CD4-positive, CD25-positive, alpha-beta regulatory T cell (primary cell): ENCODE data around the gene HRH2. TPM values are rescaled to one million over a fixed set of nuclear protein-coding genes. Genes with fewer than 3 reads are reported as not detected.

Experiments
- ATAC-seq, 2 donors: fragments of 150-1000 bp; cut with Tn5 transposase; one replicate each; pipeline ENCODE4 v1.10.0; 2021; ENCODE audit warnings: low read depth in 2 of 2, moderate number of reproducible peaks in 2 of 2, moderate library complexity in 1 of 2
- DNase-seq, 3 donors: peaks; one replicate each; pipeline versions ENCODE4 v3.0.0 to v3.0.0-alpha.2; 2012 to 2022; ENCODE audit warnings: mixed read lengths in 1 of 3
- H3K27ac ChIP-seq: one replicate; pipeline ENCODE4 v1.7.0; 2013; ENCODE audit warnings: mild to moderate bottlenecking, low read length; ENCODE audit not compliant: insufficient read depth, poor library complexity, severe bottlenecking
- H3K27me3 ChIP-seq: one replicate; pipeline ENCODE4 v1.7.0; 2013; ENCODE audit warnings: low read length; ENCODE audit not compliant: control insufficient read depth, insufficient read depth
- H3K36me3 ChIP-seq: one replicate; pipeline ENCODE4 v1.7.0; 2013; ENCODE audit warnings: mild to moderate bottlenecking, low read length, moderate library complexity; ENCODE audit not compliant: control insufficient read depth, insufficient read depth
- H3K4me1 ChIP-seq: 2 replicates; pipeline ENCODE4 v1.7.0; 2013; ENCODE audit warnings: mild to moderate bottlenecking, low read length; ENCODE audit not compliant: insufficient read depth, control insufficient read depth, poor library complexity, severe bottlenecking
- H3K4me3 ChIP-seq: one replicate; pipeline ENCODE4 v1.7.0; 2013; ENCODE audit warnings: low read depth, mild to moderate bottlenecking, low read length, moderate library complexity
- H3K9me3 ChIP-seq, 2 experiments: 1 replicate in 1 of 2; 2 replicates in 1 of 2; pipeline ENCODE4 v1.7.0; 2013; ENCODE audit warnings: low read length in 2 of 2, mild to moderate bottlenecking in 1 of 2, moderate library complexity in 1 of 2; ENCODE audit not compliant: control insufficient read depth in 2 of 2
- H3K27ac Mint-ChIP-seq, 3 donors: one replicate each; pipeline ENCODE4 v1.8.0; 2020 to 2022; ENCODE audit warnings: mild to moderate bottlenecking in 3 of 3, mixed read lengths in 3 of 3, moderate library complexity in 2 of 3
- H3K27me3 Mint-ChIP-seq: one replicate; pipeline ENCODE4 v1.8.0; 2022; ENCODE audit warnings: mild to moderate bottlenecking, mixed read lengths
- H3K36me3 Mint-ChIP-seq: one replicate; pipeline ENCODE4 v1.8.0; 2020; ENCODE audit warnings: mixed read lengths
- H3K4me1 Mint-ChIP-seq, 4 donors: one replicate each; pipeline ENCODE4 v1.8.0; 2020 to 2022; ENCODE audit warnings: mixed read lengths in 4 of 4, mild to moderate bottlenecking in 1 of 4
- H3K4me3 Mint-ChIP-seq, 4 donors: one replicate each; pipeline ENCODE4 v1.8.0; 2020 to 2022; ENCODE audit warnings: mild to moderate bottlenecking in 4 of 4, mixed read lengths in 4 of 4, moderate library complexity in 3 of 4
- H3K9me3 Mint-ChIP-seq, 7 donors: one replicate each; pipeline ENCODE4 v1.8.0; 2020 to 2022; ENCODE audit warnings: mixed read lengths in 7 of 7, mild to moderate bottlenecking in 3 of 7, moderate library complexity in 2 of 7
- polyA plus RNA-seq, 4 donors: library from polyadenylated mRNA; unstranded; fragments of 300-500 nt; fragmentation: Illumina TruSeq; gene quantifications; one replicate each; pipeline ENCODE4 v1.2.3, GENCODE V29; 2021
- total RNA-seq: library from RNA; stranded (reverse); gene quantifications from one replicate; pipeline ENCODE4 v1.2.3, GENCODE V29; 2022

The HRH2 gene
- total and polyA plus RNA-seq, 5 donors from 2014 or later = 1.6 to 7.0 (median 2.1) TPM

DNA sequence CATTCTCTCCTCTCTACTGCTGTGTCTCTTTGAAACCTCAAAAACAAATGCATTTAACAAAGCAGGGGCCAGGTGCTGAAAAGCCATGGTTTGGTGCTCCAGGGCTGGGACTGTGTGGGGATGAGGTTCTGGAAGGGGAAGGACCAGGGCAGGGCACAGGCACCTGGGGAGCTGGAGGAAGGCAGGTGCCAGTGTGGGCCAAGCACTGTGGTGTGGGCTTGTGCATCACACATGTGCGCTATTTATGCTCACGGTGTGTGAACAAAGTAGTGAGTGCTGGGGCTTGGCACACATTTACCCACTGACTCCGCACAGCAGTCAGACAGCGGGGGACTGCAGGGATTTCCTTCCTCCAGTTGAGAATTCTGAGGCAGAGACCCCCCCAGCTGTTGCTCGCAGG is 10.1 kb downstream of the HRH2 start:
- no peak for DNase-seq
- Mint-ChIP-seq H3K9me3 (peaks cover 0 to 1% (median 0%) of the 10 kb centered on the region in 7 donors), H3K27ac (peak overlapping the region in 1 of 3 donors; percentile 73), H3K36me3 (peaks cover 5% of the 10 kb centered on the region), H3K4me3 (no peak overlapping the region), H3K4me1 (peaks cover 4 to 80% (median 51%) of the 10 kb centered on the region in 4 donors), H3K27me3 (no peaks in the 10 kb centered on the region)
- H3K27ac ChIP-seq = no peak overlapping the region
- H3K27me3 ChIP-seq = no peaks in the 10 kb centered on the region
- H3K4me3 ChIP-seq = no peak overlapping the region
- peaks cover 5% of the 10 kb centered on the region for H3K4me1 ChIP-seq
- H3K9me3 ChIP-seq = no peaks in the 10 kb centered on the region
- no peak for ATAC-seq
- H3K36me3 ChIP-seq = peaks cover 2% of the 10 kb centered on the region

DNA sequence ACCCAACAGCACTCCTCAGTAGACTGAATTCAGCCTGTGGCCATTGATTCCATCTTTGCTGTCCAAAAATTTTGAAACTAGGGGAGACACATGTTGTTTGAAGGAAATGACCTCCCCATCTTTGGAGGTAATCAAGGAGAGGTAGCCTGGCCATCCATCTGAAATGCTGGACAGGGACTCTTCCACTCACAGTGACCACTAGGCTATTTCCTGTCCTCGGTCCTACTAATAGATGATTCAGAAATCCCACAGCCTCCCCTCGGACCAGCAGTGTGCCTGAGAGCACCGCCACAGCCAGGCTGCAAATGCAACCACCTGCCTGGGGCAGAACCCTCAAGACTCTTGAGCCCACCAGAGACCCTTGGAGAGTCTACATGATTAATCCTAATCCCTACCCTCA is 12.5 kb downstream of the HRH2 start:
- no peak overlapping the region for H3K4me3 Mint-ChIP-seq
- Histone ChIP-seq H3K36me3 (no peaks in the 10 kb centered on the region), H3K4me3 (no peak overlapping the region), H3K4me1 (peaks cover 5% of the 10 kb centered on the region), H3K27ac (no peak overlapping the region), H3K27me3 (no peaks in the 10 kb centered on the region), H3K9me3 (no peaks in the 10 kb centered on the region)
- no peaks in the 10 kb centered on the region for H3K9me3 Mint-ChIP-seq
- peak overlapping the region; percentile 67 to 87 (median 84) for H3K27ac Mint-ChIP-seq
- no peak for DNase-seq
- no peak for ATAC-seq
- H3K4me1 Mint-ChIP-seq = peaks cover 4 to 74% (median 46%) of the 10 kb centered on the region in 4 donors
- H3K36me3 Mint-ChIP-seq = peaks cover 10% of the 10 kb centered on the region
- no peaks in the 10 kb centered on the region for H3K27me3 Mint-ChIP-seq

DNA sequence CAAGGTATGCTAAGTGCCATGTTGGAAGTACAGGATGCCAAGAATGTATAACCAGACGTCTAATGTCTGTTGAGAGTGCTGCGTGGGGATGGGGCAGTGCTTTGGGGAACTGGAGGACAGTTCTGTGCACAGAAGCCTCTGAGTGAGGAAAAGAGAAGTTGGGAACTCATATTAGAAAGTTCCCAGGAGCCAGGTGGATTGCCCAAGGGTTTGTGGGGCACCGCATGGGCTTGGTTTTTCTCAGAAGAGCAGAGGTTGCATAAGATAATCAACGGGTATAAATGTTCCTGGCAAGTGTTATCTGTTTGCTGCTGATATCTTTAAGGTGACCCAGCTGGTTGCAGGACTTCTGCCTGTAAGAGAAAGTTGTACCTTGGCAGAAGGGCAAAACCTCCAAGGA is 13.1 kb downstream of the HRH2 start:
- H3K4me1 ChIP-seq = peaks cover 5% of the 10 kb centered on the region
- ATAC-seq (no peak), DNase-seq (no peak)
- Mint-ChIP-seq H3K36me3 (peaks cover 15% of the 10 kb centered on the region), H3K27ac (peak overlapping the region; percentile 72 to 87 (median 84)), H3K4me1 (peaks cover 4 to 71% (median 48%) of the 10 kb centered on the region in 4 donors), H3K27me3 (no peaks in the 10 kb centered on the region), H3K4me3 (peak overlapping the region in 1 of 4 donors; percentile 28), H3K9me3 (no peaks in the 10 kb centered on the region)
- H3K27ac ChIP-seq = no peak overlapping the region
- H3K4me3 ChIP-seq = no peak overlapping the region
- no peaks in the 10 kb centered on the region for H3K27me3 ChIP-seq
- no peaks in the 10 kb centered on the region for H3K9me3 ChIP-seq
- H3K36me3 ChIP-seq = no peaks in the 10 kb centered on the region

DNA sequence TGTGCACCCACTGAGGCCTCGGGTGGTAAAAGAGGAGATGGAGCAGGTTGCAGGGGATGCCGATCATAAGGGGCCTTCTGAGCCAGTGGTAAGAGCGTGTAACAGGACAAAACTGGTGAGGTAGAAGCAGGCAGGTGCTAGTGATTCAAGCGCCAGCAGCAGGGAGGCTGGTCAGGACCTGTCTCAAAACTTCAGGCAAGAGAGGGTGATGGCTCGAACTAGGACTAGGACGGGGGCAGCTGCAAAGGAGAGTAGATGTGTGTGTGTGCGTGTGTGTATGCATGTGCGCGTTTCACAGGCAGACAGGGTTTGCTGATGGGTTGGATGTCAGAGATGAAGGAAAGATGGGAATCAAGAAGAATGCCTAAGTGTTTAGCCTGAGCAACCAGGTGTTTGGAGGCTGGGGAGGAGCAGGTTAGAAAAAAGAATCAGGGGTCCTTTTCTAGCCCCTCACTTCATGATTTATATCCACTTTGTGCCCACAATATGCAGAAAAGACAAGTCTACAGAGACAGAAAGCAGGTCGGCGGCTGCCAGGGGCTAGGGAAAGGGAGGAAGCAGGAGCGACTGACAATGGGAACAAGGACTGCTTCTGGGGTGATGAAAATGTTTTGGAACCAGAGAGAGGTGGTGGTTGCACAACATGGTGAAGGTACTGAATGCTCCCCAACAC is 15.2 kb downstream of the HRH2 start:
- Histone ChIP-seq H3K9me3 (no peaks in the 10 kb centered on the region), H3K36me3 (no peaks in the 10 kb centered on the region), H3K4me3 (no peak overlapping the region), H3K27me3 (no peaks in the 10 kb centered on the region), H3K4me1 (peaks cover 2% of the 10 kb centered on the region), H3K27ac (no peak overlapping the region)
- H3K27ac Mint-ChIP-seq = peak overlapping the region in 2 of 3 donors; percentile 70 to 91
- peaks cover 20% of the 10 kb centered on the region for H3K36me3 Mint-ChIP-seq
- H3K27me3 Mint-ChIP-seq = no peaks in the 10 kb centered on the region
- DNase-seq (no peak), ATAC-seq (no peak)
- peak overlapping the region in 1 of 4 donors; percentile 73 for H3K4me3 Mint-ChIP-seq
- no peaks in the 10 kb centered on the region for H3K9me3 Mint-ChIP-seq
- H3K4me1 Mint-ChIP-seq = peaks cover 0 to 72% (median 45%) of the 10 kb centered on the region in 4 donors

DNA sequence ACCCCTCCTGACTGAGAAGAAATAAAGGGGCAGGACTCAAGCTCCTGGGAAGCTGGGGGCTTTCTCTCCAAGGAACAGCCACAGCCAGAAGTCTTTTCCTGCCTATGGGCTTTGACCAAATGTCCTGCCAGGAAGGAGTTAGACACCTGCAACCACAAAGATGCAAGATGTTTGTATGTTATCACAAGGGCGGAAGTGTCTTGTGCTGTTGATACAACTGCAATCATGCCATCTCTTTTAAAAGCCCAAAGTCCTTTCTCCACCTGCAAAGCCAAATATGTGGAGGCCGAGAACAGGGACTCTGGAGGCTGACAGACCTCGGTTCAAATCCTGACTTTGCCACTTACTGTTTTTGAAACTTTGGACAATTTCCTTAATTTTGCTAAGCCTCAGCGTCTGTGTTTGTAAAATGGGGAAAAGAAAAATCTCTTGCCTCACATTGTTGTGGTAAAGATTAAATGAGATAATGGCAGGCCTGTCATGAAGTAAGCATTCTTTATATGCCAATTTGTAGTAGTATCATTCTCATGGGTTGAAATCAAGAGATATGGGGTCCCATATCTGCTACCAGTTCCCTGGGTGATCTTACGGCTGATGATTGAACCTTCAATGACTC is 17.0 kb downstream of the HRH2 start:
- Mint-ChIP-seq H3K4me1 (peaks cover 0 to 75% (median 50%) of the 10 kb centered on the region in 4 donors), H3K4me3 (no peak overlapping the region), H3K27ac (peak overlapping the region in 2 of 3 donors; percentile 23 to 84), H3K36me3 (peaks cover 25% of the 10 kb centered on the region), H3K9me3 (no peaks in the 10 kb centered on the region), H3K27me3 (no peaks in the 10 kb centered on the region)
- no peak for ATAC-seq
- H3K36me3 ChIP-seq = no peaks in the 10 kb centered on the region
- no peaks in the 10 kb centered on the region for H3K4me1 ChIP-seq
- H3K4me3 ChIP-seq = no peak overlapping the region
- no peak overlapping the region for H3K27ac ChIP-seq
- H3K27me3 ChIP-seq = no peaks in the 10 kb centered on the region
- no peak for DNase-seq
- no peaks in the 10 kb centered on the region for H3K9me3 ChIP-seq

DNA sequence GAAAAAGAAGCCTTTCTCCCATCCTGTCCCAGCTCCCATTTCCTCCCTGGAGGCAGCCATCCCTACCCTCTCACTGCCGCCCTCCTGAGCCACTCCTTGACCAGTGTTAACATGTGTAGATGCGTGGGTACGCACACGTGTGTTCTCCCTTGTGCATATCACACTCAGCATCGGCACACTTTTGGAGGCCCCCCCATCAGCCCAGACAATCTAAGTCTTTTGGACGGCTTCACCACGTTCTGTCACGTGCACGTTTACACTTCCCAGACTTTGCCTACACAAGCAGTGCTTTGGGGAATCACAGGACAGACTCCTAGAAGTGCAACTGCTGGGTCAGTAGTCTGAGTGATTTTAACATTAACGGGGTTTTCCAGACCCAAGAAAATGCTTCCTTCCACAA is 18.0 kb downstream of the HRH2 start:
- Mint-ChIP-seq H3K27ac (peak overlapping the region; percentile 18 to 84 (median 20)), H3K4me1 (peaks cover 0 to 74% (median 45%) of the 10 kb centered on the region in 4 donors), H3K9me3 (no peaks in the 10 kb centered on the region), H3K27me3 (no peaks in the 10 kb centered on the region), H3K36me3 (peaks cover 25% of the 10 kb centered on the region), H3K4me3 (no peak overlapping the region)
- Histone ChIP-seq H3K9me3 (no peaks in the 10 kb centered on the region), H3K4me1 (no peaks in the 10 kb centered on the region), H3K4me3 (no peak overlapping the region), H3K27me3 (no peaks in the 10 kb centered on the region), H3K27ac (no peak overlapping the region), H3K36me3 (no peaks in the 10 kb centered on the region)
- ATAC-seq (no peak), DNase-seq (no peak)

DNA sequence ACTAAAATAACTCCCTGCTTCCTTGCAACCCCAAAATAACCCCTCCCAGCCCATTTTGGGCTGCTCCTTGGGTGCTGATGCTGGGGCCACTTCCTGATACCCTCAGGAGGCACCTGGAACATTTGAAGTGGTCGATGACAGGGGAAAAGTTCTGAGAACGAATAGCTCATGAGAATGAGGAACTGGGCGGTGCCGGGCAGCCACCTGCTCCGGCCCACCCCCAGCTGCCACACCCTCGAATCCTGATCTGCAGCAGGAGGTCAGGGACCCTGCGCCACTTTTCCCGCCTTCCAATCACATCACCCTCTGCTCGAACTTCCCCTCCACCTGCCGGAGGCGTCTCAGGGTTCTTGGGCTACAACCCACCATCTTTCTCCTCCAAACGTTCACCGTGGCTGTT is 19.7 kb downstream of the HRH2 start:
- peaks cover 0 to 64% (median 34%) of the 10 kb centered on the region in 4 donors for H3K4me1 Mint-ChIP-seq
- H3K9me3 Mint-ChIP-seq = no peaks in the 10 kb centered on the region
- ATAC-seq (no peak), DNase-seq (no peak)
- no peaks in the 10 kb centered on the region for H3K9me3 ChIP-seq
- H3K27me3 Mint-ChIP-seq = no peaks in the 10 kb centered on the region
- H3K27me3 ChIP-seq = no peaks in the 10 kb centered on the region
- H3K27ac ChIP-seq = no peak overlapping the region
- no peak overlapping the region for H3K4me3 ChIP-seq
- no peak overlapping the region for H3K4me3 Mint-ChIP-seq
- H3K27ac Mint-ChIP-seq = peak overlapping the region; percentile 4 to 84 (median 31)
- H3K36me3 Mint-ChIP-seq = peaks cover 31% of the 10 kb centered on the region
- H3K4me1 ChIP-seq = no peaks in the 10 kb centered on the region
- H3K36me3 ChIP-seq = peaks cover 2% of the 10 kb centered on the region

DNA sequence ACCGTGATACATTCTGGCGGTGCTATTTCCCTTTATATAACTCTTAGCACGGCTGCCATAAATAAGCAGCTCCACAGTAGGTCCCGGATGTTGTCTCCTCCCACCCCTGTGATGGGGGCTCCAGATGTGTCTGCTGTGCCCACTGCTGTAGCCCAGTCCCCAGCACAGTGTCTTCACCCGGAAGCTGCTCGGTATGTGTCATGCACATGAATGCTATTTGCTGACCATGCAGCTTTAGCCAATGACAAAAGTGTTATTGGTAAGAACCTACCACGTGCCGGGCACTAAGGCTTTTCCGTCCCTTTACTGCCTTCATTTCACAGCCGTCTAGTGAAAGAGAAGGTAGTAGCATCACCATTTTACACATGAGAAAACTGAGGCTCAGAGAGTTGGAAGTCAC is 20.2 kb downstream of the HRH2 start:
- Mint-ChIP-seq H3K4me3 (no peak overlapping the region), H3K27me3 (no peaks in the 10 kb centered on the region), H3K9me3 (no peaks in the 10 kb centered on the region), H3K4me1 (peaks cover 0 to 59% (median 29%) of the 10 kb centered on the region in 4 donors), H3K36me3 (peaks cover 32% of the 10 kb centered on the region), H3K27ac (peak overlapping the region in 1 of 3 donors; percentile 84)
- no peak overlapping the region for H3K4me3 ChIP-seq
- H3K36me3 ChIP-seq = peaks cover 4% of the 10 kb centered on the region
- no peak for DNase-seq
- H3K4me1 ChIP-seq = no peaks in the 10 kb centered on the region
- H3K9me3 ChIP-seq = no peaks in the 10 kb centered on the region
- H3K27ac ChIP-seq = no peak overlapping the region
- H3K27me3 ChIP-seq = no peaks in the 10 kb centered on the region
- no peak for ATAC-seq
